Natural killer cell (primary cell): ENCODE data around the gene SLC7A14. TPM values are rescaled to one million over a fixed set of nuclear protein-coding genes. Genes with fewer than 3 reads are reported as not detected.

Source experiments
- ATAC-seq, 3 donors: fragments of 150-1000 bp in 2 of 3; fragments of 200-7000 bp in 1 of 3; cut with Tn5 transposase; 1 replicate in 1 of 3; 2 replicates in 2 of 3; pipeline ENCODE4 v1.10.0; 2021; ENCODE audit warnings: mild to moderate bottlenecking in 2 of 3, moderate library complexity in 2 of 3
- DNase-seq, 2 donors: peaks; one replicate each; pipeline versions ENCODE4 v3.0.0 to v3.0.0-alpha.2; 2013 to 2021; ENCODE audit warnings: mixed read lengths in 1 of 2
- H3K27ac ChIP-seq: one replicate; pipeline ENCODE4 v1.5.1; 2013; ENCODE audit warnings: mild to moderate bottlenecking, low read length
- H3K27me3 ChIP-seq: one replicate; pipeline ENCODE4 v1.6.1; 2013; ENCODE audit warnings: low read length; ENCODE audit not compliant: control insufficient read depth, insufficient read depth
- H3K36me3 ChIP-seq: one replicate; pipeline ENCODE4 v1.6.1; 2013; ENCODE audit warnings: low read length; ENCODE audit not compliant: control insufficient read depth, insufficient read depth
- H3K4me1 ChIP-seq: one replicate; pipeline ENCODE4 v1.6.1; 2013; ENCODE audit warnings: low read length; ENCODE audit not compliant: control insufficient read depth, insufficient read depth
- H3K4me3 ChIP-seq: one replicate; pipeline ENCODE4 v1.5.1; 2013; ENCODE audit warnings: low read length
- H3K9me3 ChIP-seq: one replicate; pipeline ENCODE4 v1.6.1; 2013; ENCODE audit warnings: low read length; ENCODE audit not compliant: control insufficient read depth, insufficient read depth
- H3K27ac Mint-ChIP-seq, 2 donors: one replicate each; pipeline ENCODE4 v1.8.0; 2022; ENCODE audit warnings: mild to moderate bottlenecking in 2 of 2, mixed read lengths in 2 of 2, moderate library complexity in 1 of 2
- H3K27me3 Mint-ChIP-seq, 2 donors: one replicate each; pipeline ENCODE4 v1.8.0; 2022; ENCODE audit warnings: low read depth in 2 of 2, mixed read lengths in 2 of 2
- H3K36me3 Mint-ChIP-seq: one replicate; pipeline ENCODE4 v1.8.0; 2022; ENCODE audit warnings: mixed read lengths
- H3K4me1 Mint-ChIP-seq, 2 donors: one replicate each; pipeline ENCODE4 v1.8.0; 2022; ENCODE audit warnings: mixed read lengths in 2 of 2
- H3K4me3 Mint-ChIP-seq: one replicate; pipeline ENCODE4 v1.8.0; 2022; ENCODE audit warnings: mild to moderate bottlenecking, moderate library complexity, mixed read lengths
- H3K9me3 Mint-ChIP-seq, 2 donors: one replicate each; pipeline ENCODE4 v1.8.0; 2022; ENCODE audit warnings: mixed read lengths in 2 of 2
- CTCF ChIP-seq: fragments of 200-600 bp; IDR thresholded peaks from one replicate; pipeline ENCODE4 v1.8.0; 2022; ENCODE audit warnings: antibody characterized with exemption
- WGBS: methylation state at CpG from one replicate; pipeline ENCODE4 v1.1.7; 2013; ENCODE audit warnings: missing lambda C conversion rate; ENCODE audit not compliant: insufficient coverage; 5-methylcytosine and 5-hydroxymethylcytosine counted together
- intact Hi-C: fragments of 100-400 bp; cut with micrococcal nuclease; formaldehyde crosslinking; loops from one replicate; pipeline ENCODE4 v1.14.2; 2022
- total RNA-seq, 4 donors: library from RNA; stranded (reverse); fragments of 120-200 nt in 1 of 4; gene quantifications; one replicate each; pipeline versions ENCODE4 v1.2.3 to v1.2.4, GENCODE V29; 2013 to 2022

The SLC7A14 gene
- total RNA-seq, 3 donors from 2014 or later (not counting 1 experiment from before 2014, with no cell fraction given): not detected

GRCh38 chr3:170437696-170438407 lies 148.0 kb downstream of the SLC7A14 start:
- intact Hi-C loops: no loop called here
- Mint-ChIP-seq H3K4me1 (no peaks in the 10 kb centered on the region), H3K9me3 (no peaks in the 10 kb centered on the region), H3K36me3 (no peaks in the 10 kb centered on the region), H3K27ac (no peak overlapping the region), H3K27me3 (peaks cover 7 to 22% of the 10 kb centered on the region in 2 donors), H3K4me3 (no peak overlapping the region)
- Histone ChIP-seq H3K36me3 (no peaks in the 10 kb centered on the region), H3K4me3 (no peak overlapping the region), H3K27ac (no peak overlapping the region), H3K4me1 (no peaks in the 10 kb centered on the region), H3K27me3 (no peaks in the 10 kb centered on the region), H3K9me3 (no peaks in the 10 kb centered on the region)
- WGBS: 83% methylated on average over 10 of the region's 10 CpGs
- no peak for TF ChIP-seq CTCF
- DNase-seq (no peak), ATAC-seq (no peak)

- no peaks in the 10 kb centered on the region for H3K9me3 ChIP-seq
- H3K27ac ChIP-seq: no peak overlapping the region
- 90% methylated on average over 4 of the region's 4 CpGs for WGBS
- H3K4me3 ChIP-seq: no peak overlapping the region
- peaks cover 2 to 22% of the 10 kb centered on the region in 2 donors for H3K27me3 Mint-ChIP-seq
- no peaks in the 10 kb centered on the region for H3K36me3 ChIP-seq
- DNase-seq (no peak), ATAC-seq (no peak)
- no peaks in the 10 kb centered on the region for H3K4me1 ChIP-seq
- no peaks in the 10 kb centered on the region for H3K27me3 ChIP-seq
- no peaks in the 10 kb centered on the region for H3K9me3 Mint-ChIP-seq
- no peaks in the 10 kb centered on the region for H3K4me1 Mint-ChIP-seq
- no peak overlapping the region for H3K4me3 Mint-ChIP-seq
- intact Hi-C loops: no loop called here
- H3K27ac Mint-ChIP-seq: no peak overlapping the region
- no peak for TF ChIP-seq CTCF
- H3K36me3 Mint-ChIP-seq: no peaks in the 10 kb centered on the region
Observed at GRCh38 chr3:170437176-170437575, 148.7 kb downstream of the SLC7A14 start.

GRCh38 chr3:170436697-170437096 lies 149.2 kb downstream of the SLC7A14 start:
- TF ChIP-seq CTCF: no peak
- H3K36me3 Mint-ChIP-seq: no peaks in the 10 kb centered on the region
- WGBS: 93% methylated on average over 2 of the region's 2 CpGs

GRCh38 chr3:170432416-170432815 lies 153.5 kb downstream of the SLC7A14 start:
- intact Hi-C loops: no loop called here
- Mint-ChIP-seq H3K27me3 (peaks cover 0 to 8% of the 10 kb centered on the region in 2 donors), H3K4me3 (no peak overlapping the region), H3K27ac (no peak overlapping the region), H3K4me1 (peaks cover 5 to 14% of the 10 kb centered on the region in 2 donors), H3K36me3 (no peaks in the 10 kb centered on the region), H3K9me3 (no peaks in the 10 kb centered on the region)
- Histone ChIP-seq H3K27ac (no peak overlapping the region), H3K4me3 (no peak overlapping the region), H3K36me3 (no peaks in the 10 kb centered on the region), H3K9me3 (no peaks in the 10 kb centered on the region), H3K4me1 (no peaks in the 10 kb centered on the region), H3K27me3 (no peaks in the 10 kb centered on the region)
- no peak for TF ChIP-seq CTCF
- ATAC-seq (no peak), DNase-seq (no peak)
- 94% methylated on average over 14 of the region's 14 CpGs for WGBS

More at GRCh38 chr3:170436697-170437096, 149.2 kb downstream of the SLC7A14 start:
- ATAC-seq: no peak
- Histone ChIP-seq H3K9me3 (no peaks in the 10 kb centered on the region), H3K4me1 (no peaks in the 10 kb centered on the region), H3K27me3 (no peaks in the 10 kb centered on the region), H3K27ac (no peak overlapping the region), H3K4me3 (no peak overlapping the region), H3K36me3 (no peaks in the 10 kb centered on the region)
- no peak for DNase-seq
- Mint-ChIP-seq H3K9me3 (no peaks in the 10 kb centered on the region), H3K4me3 (no peak overlapping the region), H3K27ac (no peak overlapping the region), H3K4me1 (no peaks in the 10 kb centered on the region), H3K27me3 (peaks cover 2 to 22% of the 10 kb centered on the region in 2 donors)
- intact Hi-C loops: no loop called here
